ENCODE data around the gene TMEM80. TPM values are rescaled to one million over a fixed set of nuclear protein-coding genes. Genes with fewer than 3 reads are reported as not detected.

The TMEM80 gene
- total and polyA plus RNA-seq, 9 of the 15 experiments (the other 6 are each of a cell fraction or from before 2014, with no cell fraction given): 5.1 to 30.1 (median 12.4) TPM

DNA sequence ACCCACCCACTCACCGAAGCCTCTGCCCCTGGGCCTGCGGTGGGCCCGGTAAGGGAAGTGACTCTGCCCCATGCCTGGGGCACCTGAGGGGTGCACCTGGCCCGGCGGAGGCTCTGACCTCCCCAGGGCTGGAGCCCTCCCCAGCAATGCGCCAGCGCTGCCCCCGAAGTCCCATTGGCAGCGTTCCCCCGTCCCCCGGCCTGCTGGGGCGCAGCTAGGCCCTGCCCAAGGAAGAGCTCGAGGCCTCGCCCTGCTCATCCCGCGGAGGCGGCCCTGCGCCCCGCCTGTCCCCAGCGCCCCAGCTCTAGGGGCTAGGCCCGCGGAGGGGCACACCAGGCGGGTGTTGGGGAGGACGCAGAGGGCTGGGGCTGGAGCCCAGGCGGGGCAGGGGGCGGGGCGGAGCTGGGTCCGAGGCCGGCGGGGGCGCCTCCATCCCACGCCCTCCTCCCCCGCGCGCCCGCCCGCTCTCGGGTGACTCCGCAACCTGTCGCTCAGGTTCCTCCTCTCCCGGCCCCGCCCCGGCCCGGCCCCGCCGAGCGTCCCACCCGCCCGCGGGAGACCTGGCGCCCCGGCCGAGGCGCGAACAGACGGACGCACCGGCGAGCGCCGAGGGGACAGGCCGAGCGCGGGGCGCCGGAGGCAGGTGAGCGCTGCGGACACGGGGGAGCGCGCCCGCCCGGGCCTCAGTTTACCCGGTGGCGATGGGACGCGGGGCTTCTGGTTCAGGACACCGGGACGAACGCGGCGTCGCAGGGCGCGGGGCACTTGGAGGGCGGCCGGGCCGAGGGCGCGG is 10.2 kb downstream of the TMEM80 start, which contains the start of gene EPS8L2 (continued):
- TF ChIP-seq, protein P1, sequence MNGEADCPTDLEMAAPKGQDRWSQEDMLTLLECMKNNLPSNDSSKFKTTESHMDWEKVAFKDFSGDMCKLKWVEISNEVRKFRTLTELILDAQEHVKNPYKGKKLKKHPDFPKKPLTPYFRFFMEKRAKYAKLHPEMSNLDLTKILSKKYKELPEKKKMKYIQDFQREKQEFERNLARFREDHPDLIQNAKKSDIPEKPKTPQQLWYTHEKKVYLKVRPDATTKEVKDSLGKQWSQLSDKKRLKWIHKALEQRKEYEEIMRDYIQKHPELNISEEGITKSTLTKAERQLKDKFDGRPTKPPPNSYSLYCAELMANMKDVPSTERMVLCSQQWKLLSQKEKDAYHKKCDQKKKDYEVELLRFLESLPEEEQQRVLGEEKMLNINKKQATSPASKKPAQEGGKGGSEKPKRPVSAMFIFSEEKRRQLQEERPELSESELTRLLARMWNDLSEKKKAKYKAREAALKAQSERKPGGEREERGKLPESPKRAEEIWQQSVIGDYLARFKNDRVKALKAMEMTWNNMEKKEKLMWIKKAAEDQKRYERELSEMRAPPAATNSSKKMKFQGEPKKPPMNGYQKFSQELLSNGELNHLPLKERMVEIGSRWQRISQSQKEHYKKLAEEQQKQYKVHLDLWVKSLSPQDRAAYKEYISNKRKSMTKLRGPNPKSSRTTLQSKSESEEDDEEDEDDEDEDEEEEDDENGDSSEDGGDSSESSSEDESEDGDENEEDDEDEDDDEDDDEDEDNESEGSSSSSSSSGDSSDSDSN (IDR thresholded peaks at IDR 0.05; ENCODE audit: borderline replicate concordance in 1 of 2, low read depth in 2 of 2, low read length in 2 of 2): no peak
- TF ChIP-seq TRIM24 (IDR thresholded peaks at IDR 0.05) (no peak), MYNN (IDR thresholded peaks at IDR 0.05) (no peak), MYNN (CRISPR knock-in tag; IDR thresholded peaks at IDR 0.05) (no peak), MLLT1 (IDR thresholded peaks at IDR 0.05) (no peak), CREBBP (IDR thresholded peaks at IDR 0.05; ENCODE audit: low read depth, low read length) (no peak), POLR3G (IDR thresholded peaks at IDR 0.05; ENCODE audit: extremely low read depth, insufficient read length, insufficient replicate concordance) (no peak), VEZF1 (CRISPR knock-in tag; IDR thresholded peaks at IDR 0.05) (peak; percentile 67), ZNF165 (CRISPR knock-in tag; IDR thresholded peaks at IDR 0.05; ENCODE audit: borderline replicate concordance) (no peak), ZBTB33 (CRISPR knock-in tag; IDR thresholded peaks at IDR 0.05) (peak; percentile 24; the same call in 1 of the 2 replicates), E2F6 (IDR thresholded peaks at IDR 0.05; ENCODE audit: borderline replicate concordance in 1 of 2, extremely low read depth in 1 of 2, insufficient read depth in 1 of 2, insufficient read length in 1 of 2, low read depth in 1 of 2, low read length in 1 of 2, poor library complexity in 1 of 2, severe bottlenecking in 1 of 2) (peak in 1 of 2 experiments; percentile 42)
- TF ChIP-seq, protein P2, sequence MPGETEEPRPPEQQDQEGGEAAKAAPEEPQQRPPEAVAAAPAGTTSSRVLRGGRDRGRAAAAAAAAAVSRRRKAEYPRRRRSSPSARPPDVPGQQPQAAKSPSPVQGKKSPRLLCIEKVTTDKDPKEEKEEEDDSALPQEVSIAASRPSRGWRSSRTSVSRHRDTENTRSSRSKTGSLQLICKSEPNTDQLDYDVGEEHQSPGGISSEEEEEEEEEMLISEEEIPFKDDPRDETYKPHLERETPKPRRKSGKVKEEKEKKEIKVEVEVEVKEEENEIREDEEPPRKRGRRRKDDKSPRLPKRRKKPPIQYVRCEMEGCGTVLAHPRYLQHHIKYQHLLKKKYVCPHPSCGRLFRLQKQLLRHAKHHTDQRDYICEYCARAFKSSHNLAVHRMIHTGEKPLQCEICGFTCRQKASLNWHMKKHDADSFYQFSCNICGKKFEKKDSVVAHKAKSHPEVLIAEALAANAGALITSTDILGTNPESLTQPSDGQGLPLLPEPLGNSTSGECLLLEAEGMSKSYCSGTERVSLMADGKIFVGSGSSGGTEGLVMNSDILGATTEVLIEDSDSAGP (CRISPR knock-in tag; IDR thresholded peaks at IDR 0.05): no peak
- TF ChIP-seq, protein P3, sequence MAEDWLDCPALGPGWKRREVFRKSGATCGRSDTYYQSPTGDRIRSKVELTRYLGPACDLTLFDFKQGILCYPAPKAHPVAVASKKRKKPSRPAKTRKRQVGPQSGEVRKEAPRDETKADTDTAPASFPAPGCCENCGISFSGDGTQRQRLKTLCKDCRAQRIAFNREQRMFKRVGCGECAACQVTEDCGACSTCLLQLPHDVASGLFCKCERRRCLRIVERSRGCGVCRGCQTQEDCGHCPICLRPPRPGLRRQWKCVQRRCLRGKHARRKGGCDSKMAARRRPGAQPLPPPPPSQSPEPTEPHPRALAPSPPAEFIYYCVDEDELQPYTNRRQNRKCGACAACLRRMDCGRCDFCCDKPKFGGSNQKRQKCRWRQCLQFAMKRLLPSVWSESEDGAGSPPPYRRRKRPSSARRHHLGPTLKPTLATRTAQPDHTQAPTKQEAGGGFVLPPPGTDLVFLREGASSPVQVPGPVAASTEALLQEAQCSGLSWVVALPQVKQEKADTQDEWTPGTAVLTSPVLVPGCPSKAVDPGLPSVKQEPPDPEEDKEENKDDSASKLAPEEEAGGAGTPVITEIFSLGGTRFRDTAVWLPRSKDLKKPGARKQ (CRISPR knock-in tag; IDR thresholded peaks at IDR 0.05): no peak
